SK-N-SH (cell line): Measurements from ENCODE around the gene ERC2. TPM values are rescaled to one million over a fixed set of nuclear protein-coding genes. Genes with fewer than 3 reads are reported as not detected.

Experiments used
- CTCF ChIA-PET: fragments of 300-600, 350-600 bp; formaldehyde crosslinking; extraction: SDS; loops from one replicate; lab custom pipeline; 2021; lab: Yijun Ruan, JAX
- POLR2A ChIA-PET: fragments of 350-600 bp; sonication (Branson Sonifier 250); formaldehyde crosslinking; extraction: SDS; loops from one replicate; lab custom pipeline; 2020; ENCODE audit warnings: antibody characterized with exemption, inconsistent platforms; lab: Yijun Ruan, JAX
- DNase-seq: peaks from one replicate; pipeline ENCODE4 v3.0.0; 2012
- H2AFZ ChIP-seq: fragments of 200-600 bp; sonication (generic); 2 replicates; pipeline ENCODE4 v1.8.1; 2016; ENCODE audit warnings: antibody characterized with exemption, mild to moderate bottlenecking, low read depth
- H3F3A ChIP-seq: fragments of 200-600 bp; sonication (generic); replicated peaks from 2 replicates; pipeline ENCODE3; 2016; ENCODE audit warnings: antibody characterized with exemption, mild to moderate bottlenecking; ENCODE audit not compliant: insufficient read depth
- H3K27ac ChIP-seq, 2 experiments: fragments of 200-500 bp in 1 of 2; fragments of 200-600 bp in 1 of 2; sonication (Bioruptor generic) in 1 of 2; sonication (generic), shearing (Covaris generic) in 1 of 2; 2 replicates each; pipeline versions ENCODE4 v1.5.1 to v1.6.1; 2014 to 2016; ENCODE audit warnings: low read depth in 2 of 2, inconsistent platforms in 1 of 2, low read length in 1 of 2, mild to moderate bottlenecking in 1 of 2, mixed read lengths in 1 of 2
- H3K27me3 ChIP-seq: fragments of 200-600 bp; sonication (generic), shearing (Covaris generic); 2 replicates; pipeline ENCODE4 v1.6.1; 2016; ENCODE audit warnings: mixed run types; ENCODE audit not compliant: insufficient read depth
- H3K36me3 ChIP-seq, 2 experiments: fragments of 200-500 bp in 1 of 2; fragments of 200-600 bp in 1 of 2; sonication (Bioruptor generic) in 1 of 2; sonication (generic) in 1 of 2; replicated peaks in 1 of 2; 2 replicates each; pipeline versions ENCODE3 to v1.5.1; 2014 to 2016; ENCODE audit warnings: low read length in 1 of 2, mild to moderate bottlenecking in 1 of 2; ENCODE audit not compliant: insufficient read depth in 2 of 2, control insufficient read depth in 1 of 2
- H3K4me1 ChIP-seq, 2 experiments: fragments of 200-500 bp in 1 of 2; fragments of 200-600 bp in 1 of 2; sonication (Bioruptor generic) in 1 of 2; sonication (generic), shearing (Covaris generic) in 1 of 2; 2 replicates each; pipeline versions ENCODE4 v1.5.1 to v1.6.1; 2014 to 2016; ENCODE audit warnings: low read depth in 1 of 2, low read length in 1 of 2, mixed run types in 1 of 2; ENCODE audit not compliant: insufficient read depth in 2 of 2, control insufficient read depth in 1 of 2
- H3K4me2 ChIP-seq: fragments of 200-600 bp; sonication (generic), shearing (Covaris generic); 2 replicates; pipeline ENCODE4 v1.6.1; 2017; ENCODE audit warnings: mixed run types
- H3K4me3 ChIP-seq, 2 experiments: fragments of 200-500 bp in 1 of 2; fragments of 200-600 bp in 1 of 2; sonication (Bioruptor generic) in 1 of 2; sonication (generic), shearing (Covaris generic) in 1 of 2; 2 replicates each; pipeline versions ENCODE4 v1.5.1 to v1.8.1; 2014 to 2016; ENCODE audit warnings: low read depth in 2 of 2, inconsistent platforms in 1 of 2, low read length in 1 of 2, mild to moderate bottlenecking in 1 of 2, mixed read lengths in 1 of 2, moderate library complexity in 1 of 2
- H3K79me2 ChIP-seq: fragments of 200-600 bp; sonication (generic); 2 replicates; pipeline ENCODE4 v1.8.1; 2017; ENCODE audit warnings: mild to moderate bottlenecking; ENCODE audit not compliant: insufficient read depth
- H3K9ac ChIP-seq: fragments of 200-600 bp; sonication (generic); 2 replicates; pipeline ENCODE4 v1.6.1; 2017; ENCODE audit warnings: mixed run types
- H3K9me2 ChIP-seq: fragments of 200-600 bp; sonication (generic); 2 replicates; pipeline ENCODE4 v1.6.1; 2017; ENCODE audit warnings: mixed run types
- H3K9me3 ChIP-seq: fragments of 200-600 bp; sonication (generic); 2 replicates; pipeline ENCODE4 v1.6.1; 2017; ENCODE audit warnings: mixed run types, mild to moderate bottlenecking, moderate library complexity
- H4K20me1 ChIP-seq: fragments of 200-600 bp; sonication (generic); 2 replicates; pipeline ENCODE4 v1.6.1; 2017; ENCODE audit warnings: mild to moderate bottlenecking, mixed run types; ENCODE audit not compliant: insufficient read depth
- CHD2 ChIP-seq: fragments of 150-350 bp; IDR thresholded peaks from 2 replicates; pipeline ENCODE4 v1.6.1; 2018; ENCODE audit warnings: low read length; ENCODE audit not compliant: partially characterized antibody
- ELF1 ChIP-seq: IDR thresholded peaks from 2 replicates; pipeline ENCODE4 v1.4.0; 2012
- EZH2phosphoT487 ChIP-seq: fragments of 200-600 bp; sonication (generic); IDR thresholded peaks from 2 replicates; pipeline ENCODE4 v1.6.1; 2017; ENCODE audit warnings: low read depth, mixed run types, mild to moderate bottlenecking, antibody characterized with exemption, moderate library complexity, borderline replicate concordance
- FOSL2 ChIP-seq: IDR thresholded peaks from 2 replicates; pipeline ENCODE4 v1.4.0; 2012; ENCODE audit warnings: low read depth, mild to moderate bottlenecking, moderate library complexity, borderline replicate concordance
- FOXM1 ChIP-seq: IDR thresholded peaks from 2 replicates; pipeline ENCODE4 v1.4.0; 2012; ENCODE audit warnings: low read depth, mild to moderate bottlenecking
- GABPA ChIP-seq: IDR thresholded peaks from 2 replicates; pipeline ENCODE4 v1.4.0; 2012; ENCODE audit warnings: low read depth, mild to moderate bottlenecking
- GATA2 ChIP-seq: sonication (generic); formaldehyde crosslinking; IDR thresholded peaks from 2 replicates; pipeline ENCODE4 v1.5.0; 2020; ENCODE audit warnings: mild to moderate bottlenecking, missing genetic modification reagents
- JUND ChIP-seq: IDR thresholded peaks from 2 replicates; pipeline ENCODE4 v1.4.0; 2012
- MEF2A ChIP-seq: IDR thresholded peaks from 2 replicates; pipeline ENCODE4 v1.4.0; 2012; ENCODE audit warnings: low read depth, borderline replicate concordance
- MXI1 ChIP-seq: IDR thresholded peaks from 2 replicates; pipeline ENCODE4 v1.6.1; 2012; ENCODE audit warnings: mild to moderate bottlenecking, low read depth, low read length, improper control_type of control experiment
- PBX3 ChIP-seq: IDR thresholded peaks from 2 replicates; pipeline ENCODE4; 2012
- POLR2AphosphoS5 ChIP-seq: IDR thresholded peaks from 2 replicates; pipeline ENCODE4 v1.6.1; 2012; ENCODE audit warnings: low read depth, low read length
- RAD21 ChIP-seq: IDR thresholded peaks from 2 replicates; pipeline ENCODE4 v1.6.1; 2012; ENCODE audit warnings: mild to moderate bottlenecking, low read length
- RXRA ChIP-seq: IDR thresholded peaks from 2 replicates; pipeline ENCODE4 v1.4.0; 2012; ENCODE audit warnings: low read depth, mild to moderate bottlenecking, borderline replicate concordance
- SIN3A ChIP-seq: IDR thresholded peaks from 2 replicates; pipeline ENCODE4 v1.6.1; 2012; ENCODE audit warnings: low read depth, mild to moderate bottlenecking, low read length, moderate library complexity, borderline replicate concordance
- SMC3 ChIP-seq: IDR thresholded peaks from 2 replicates; pipeline ENCODE4 v1.6.1; 2012; ENCODE audit warnings: low read depth, low read length, improper control_type of control experiment
- TAF1 ChIP-seq: IDR thresholded peaks from 2 replicates; pipeline ENCODE4 v1.6.1; 2012; ENCODE audit warnings: low read depth, mild to moderate bottlenecking, low read length, moderate library complexity, borderline replicate concordance
- polyA plus RNA-seq, 3 experiments: library from polyadenylated mRNA; depleted of rRNA; stranded (reverse); fragments of >200 nt; gene quantifications; 2 replicates each; pipeline ENCODE4 v1.2.3, GENCODE V29; 2012
- TF ChIP-seq, protein P1 (sequence below): fragments of 200-600 bp; sonication (generic); IDR thresholded peaks from 2 replicates; pipeline ENCODE4 v1.6.1; 2017; ENCODE audit warnings: antibody characterized with exemption, mild to moderate bottlenecking, moderate library complexity
- TF ChIP-seq, protein P2 (sequence below): IDR thresholded peaks from 2 replicates; pipeline ENCODE4 v1.4.0; 2012; ENCODE audit warnings: low read depth, borderline replicate concordance
- TF ChIP-seq, protein P3 (sequence below): fragments of 150-350 bp; IDR thresholded peaks from 2 replicates; pipeline ENCODE4 v1.6.1; 2017; ENCODE audit warnings: antibody characterized with exemption, low read length, low read depth, borderline replicate concordance

The ERC2 gene
- polyA plus RNA-seq, 1 of the 3 experiments (the other 2 are of a cell fraction), result 1.6 TPM

DNA sequence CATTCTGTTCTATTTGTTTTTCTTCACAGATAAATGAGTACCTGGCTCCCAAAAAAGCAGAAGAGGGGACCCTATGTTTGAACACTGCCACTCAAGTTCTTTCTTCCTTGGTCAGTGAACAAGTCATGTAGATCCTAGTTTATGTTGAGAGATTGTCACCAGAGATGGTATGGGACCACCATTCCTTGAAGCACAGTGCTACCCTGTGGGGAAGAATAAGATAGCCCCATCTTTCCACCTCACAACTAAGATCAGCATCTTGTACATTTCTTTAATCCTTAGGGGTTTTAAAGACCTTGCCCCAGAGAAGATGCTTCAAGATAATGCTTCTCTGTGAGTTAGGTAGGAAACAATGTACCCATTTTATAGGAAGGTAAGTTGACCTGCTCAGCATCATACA is 747.7 kb downstream of the ERC2 start:
- no peaks in the 10 kb centered on the region for H4K20me1 ChIP-seq
- H3F3A ChIP-seq, result peaks cover 13% of the 10 kb centered on the region
- no peaks in the 10 kb centered on the region for H3K79me2 ChIP-seq
- no peak for TF ChIP-seq CHD2
- TF ChIP-seq SMC3, result peak; percentile 45; the same call in 1 of the 2 replicates
- TF ChIP-seq, protein P1, sequence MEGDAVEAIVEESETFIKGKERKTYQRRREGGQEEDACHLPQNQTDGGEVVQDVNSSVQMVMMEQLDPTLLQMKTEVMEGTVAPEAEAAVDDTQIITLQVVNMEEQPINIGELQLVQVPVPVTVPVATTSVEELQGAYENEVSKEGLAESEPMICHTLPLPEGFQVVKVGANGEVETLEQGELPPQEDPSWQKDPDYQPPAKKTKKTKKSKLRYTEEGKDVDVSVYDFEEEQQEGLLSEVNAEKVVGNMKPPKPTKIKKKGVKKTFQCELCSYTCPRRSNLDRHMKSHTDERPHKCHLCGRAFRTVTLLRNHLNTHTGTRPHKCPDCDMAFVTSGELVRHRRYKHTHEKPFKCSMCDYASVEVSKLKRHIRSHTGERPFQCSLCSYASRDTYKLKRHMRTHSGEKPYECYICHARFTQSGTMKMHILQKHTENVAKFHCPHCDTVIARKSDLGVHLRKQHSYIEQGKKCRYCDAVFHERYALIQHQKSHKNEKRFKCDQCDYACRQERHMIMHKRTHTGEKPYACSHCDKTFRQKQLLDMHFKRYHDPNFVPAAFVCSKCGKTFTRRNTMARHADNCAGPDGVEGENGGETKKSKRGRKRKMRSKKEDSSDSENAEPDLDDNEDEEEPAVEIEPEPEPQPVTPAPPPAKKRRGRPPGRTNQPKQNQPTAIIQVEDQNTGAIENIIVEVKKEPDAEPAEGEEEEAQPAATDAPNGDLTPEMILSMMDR, result peak; percentile 58
- TF ChIP-seq TAF1, result no peak
- TF ChIP-seq, protein P2, sequence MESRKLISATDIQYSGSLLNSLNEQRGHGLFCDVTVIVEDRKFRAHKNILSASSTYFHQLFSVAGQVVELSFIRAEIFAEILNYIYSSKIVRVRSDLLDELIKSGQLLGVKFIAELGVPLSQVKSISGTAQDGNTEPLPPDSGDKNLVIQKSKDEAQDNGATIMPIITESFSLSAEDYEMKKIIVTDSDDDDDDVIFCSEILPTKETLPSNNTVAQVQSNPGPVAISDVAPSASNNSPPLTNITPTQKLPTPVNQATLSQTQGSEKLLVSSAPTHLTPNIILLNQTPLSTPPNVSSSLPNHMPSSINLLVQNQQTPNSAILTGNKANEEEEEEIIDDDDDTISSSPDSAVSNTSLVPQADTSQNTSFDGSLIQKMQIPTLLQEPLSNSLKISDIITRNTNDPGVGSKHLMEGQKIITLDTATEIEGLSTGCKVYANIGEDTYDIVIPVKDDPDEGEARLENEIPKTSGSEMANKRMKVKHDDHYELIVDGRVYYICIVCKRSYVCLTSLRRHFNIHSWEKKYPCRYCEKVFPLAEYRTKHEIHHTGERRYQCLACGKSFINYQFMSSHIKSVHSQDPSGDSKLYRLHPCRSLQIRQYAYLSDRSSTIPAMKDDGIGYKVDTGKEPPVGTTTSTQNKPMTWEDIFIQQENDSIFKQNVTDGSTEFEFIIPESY, result no peak
- no peak for TF ChIP-seq GABPA
- peak; percentile 55 for TF ChIP-seq RAD21
- no peak for TF ChIP-seq FOSL2
- no peak for TF ChIP-seq JUND
- no peak for TF ChIP-seq EZH2phosphoT487
- TF ChIP-seq SIN3A, result no peak
- no peak for TF ChIP-seq RXRA
- no peak for TF ChIP-seq GATA2 (CRISPR knock-in tag)
- TF ChIP-seq ELF1, result no peak
- TF ChIP-seq MEF2A, result no peak
- TF ChIP-seq, protein P3, sequence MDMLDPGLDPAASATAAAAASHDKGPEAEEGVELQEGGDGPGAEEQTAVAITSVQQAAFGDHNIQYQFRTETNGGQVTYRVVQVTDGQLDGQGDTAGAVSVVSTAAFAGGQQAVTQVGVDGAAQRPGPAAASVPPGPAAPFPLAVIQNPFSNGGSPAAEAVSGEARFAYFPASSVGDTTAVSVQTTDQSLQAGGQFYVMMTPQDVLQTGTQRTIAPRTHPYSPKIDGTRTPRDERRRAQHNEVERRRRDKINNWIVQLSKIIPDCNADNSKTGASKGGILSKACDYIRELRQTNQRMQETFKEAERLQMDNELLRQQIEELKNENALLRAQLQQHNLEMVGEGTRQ, result no peak
- no peak for TF ChIP-seq FOXM1
- no peak for TF ChIP-seq PBX3
- TF ChIP-seq POLR2AphosphoS5, result no peak
- TF ChIP-seq MXI1, result no peak
- TF ChIP-seq, all 33 proteins: peak for 3
- no peak overlapping the region for H2AFZ ChIP-seq
- H3K4me3 ChIP-seq, result no peak overlapping the region
- no peak overlapping the region for H3K27ac ChIP-seq
- no peaks in the 10 kb centered on the region for H3K36me3 ChIP-seq
- H3K9ac ChIP-seq, result no peak overlapping the region
- no peak for DNase-seq
- no peaks in the 10 kb centered on the region for H3K9me2 ChIP-seq
- ChIA-PET POLR2A (no interaction called here), CTCF (interaction anchor here (0.7 to 2.3 kb wide), 6 partner anchors 11 to 566 kb away, joined by 3 to 15 read pairs (median 4); no protein-coding TSS in a partner anchor)
- peaks cover 16 to 18% of the 10 kb centered on the region in 2 experiments; a peak in 3 of 4 replicates for H3K4me1 ChIP-seq
- no peak overlapping the region for H3K4me2 ChIP-seq
- H3K27me3 ChIP-seq, result no peaks in the 10 kb centered on the region
- H3K9me3 ChIP-seq, result no peaks in the 10 kb centered on the region
